BLaER1 treated with 17β-estradiol and CSF1 and Interleukin-3, amounts not matched to agents 10 nM and 100 nM (cell line): ENCODE measurements around the gene SDHD.
"Not testable (repeated sequence)": the region's sequence is repeated elsewhere in the genome, so short reads cannot be mapped to it uniquely, and the experiment has no call there.

Source experiments
- H3K27ac ChIP-seq, 11 experiments: shearing (Covaris generic); formaldehyde crosslinking; 2 replicates each; pipeline ENCODE4 v1.8.1; 2022
- H3K27me3 ChIP-seq, 11 experiments: shearing (Covaris generic); formaldehyde crosslinking; 2 replicates each; pipeline ENCODE4 v1.8.1; 2022
- H3K36me3 ChIP-seq, 11 experiments: shearing (Covaris generic); formaldehyde crosslinking; 2 replicates each; pipeline ENCODE4 v1.8.1; 2022
- H3K4me1 ChIP-seq, 10 experiments: shearing (Covaris generic); formaldehyde crosslinking; 2 replicates each; pipeline ENCODE4 v1.8.1; 2022
- H3K4me2 ChIP-seq, 11 experiments: shearing (Covaris generic); formaldehyde crosslinking; 2 replicates each; pipeline ENCODE4 v1.8.1; 2022
- H3K4me3 ChIP-seq, 10 experiments: shearing (Covaris generic); formaldehyde crosslinking; 2 replicates each; pipeline ENCODE4 v1.8.1; 2022
- H3K9ac ChIP-seq, 11 experiments: shearing (Covaris generic); formaldehyde crosslinking; 2 replicates each; pipeline ENCODE4 v1.8.1; 2022
- H3K9me3 ChIP-seq, 11 experiments: shearing (Covaris generic); formaldehyde crosslinking; replicated peaks in 1 of 11; 2 replicates each; pipeline ENCODE4 v1.8.1; 2022
- H4K20me1 ChIP-seq, 11 experiments: shearing (Covaris generic); formaldehyde crosslinking; 2 replicates each; pipeline ENCODE4 v1.8.1; 2022
- Cebpa-rat ChIP-seq, 11 experiments: shearing (Covaris generic); IDR thresholded peaks; 2 replicates each; pipeline ENCODE4 v1.8.1; 2022

The SDHD gene

DNA sequence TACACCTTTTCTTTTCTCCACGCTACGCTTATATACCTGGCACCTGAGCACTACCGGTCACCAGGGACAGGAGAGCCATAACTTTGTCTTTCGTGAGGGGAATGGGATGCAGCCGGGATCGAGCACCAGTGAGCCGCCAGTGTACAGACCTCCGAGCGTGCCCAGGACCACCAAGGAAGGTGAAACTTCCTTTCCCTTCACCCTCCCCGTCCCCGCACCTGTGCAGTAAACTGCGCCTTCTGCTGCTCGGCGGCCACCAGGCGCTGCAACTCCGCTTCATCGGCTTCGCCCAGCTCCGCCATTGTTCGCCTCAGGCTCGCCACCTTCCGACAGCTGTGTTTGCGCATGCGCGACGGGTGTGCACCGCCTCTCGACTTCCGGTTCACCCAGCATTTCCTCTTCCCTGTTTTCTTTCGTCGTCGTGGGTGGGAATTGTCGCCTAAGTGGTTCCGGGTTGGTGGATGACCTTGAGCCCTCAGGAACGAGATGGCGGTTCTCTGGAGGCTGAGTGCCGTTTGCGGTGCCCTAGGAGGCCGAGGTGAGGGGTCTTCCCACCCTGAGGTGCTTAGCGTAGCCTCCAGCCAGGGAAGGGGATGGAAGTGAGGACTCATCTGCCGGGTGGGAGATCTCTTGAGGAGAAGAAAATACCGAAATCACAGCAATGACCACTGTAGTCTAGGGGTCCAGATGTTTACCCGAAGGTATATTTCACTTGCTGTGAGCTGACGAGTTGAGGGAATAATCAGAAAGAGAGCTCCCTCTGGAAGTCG, at the start of gene SDHD, which contains the start of gene TIMM8B:
Gene SDHD, plus strand, starts transcription at position 452 of the 770 bp plus-strand sequence. Its CDS starts 35 bp downstream, at position 487.
Gene TIMM8B, minus strand, starts transcription at position 335 of the 770 bp plus-strand sequence. Its CDS starts 33 bp downstream, at position 302.
- H3K4me2 ChIP-seq = peak within 1 kb of the TSS; percentile 83 to 99 (median 90)
- H3K4me1 ChIP-seq = peaks cover 27 to 72% (median 34%) of the 10 kb centered on the region in 10 experiments
- no peak for TF ChIP-seq Cebpa-rat (IDR thresholded peaks at IDR 0.05)
- peaks cover 0 to 42% (median 14%) of the 10 kb centered on the region in 11 experiments; a peak in 14 of 22 replicates for H4K20me1 ChIP-seq
- H3K9me3 ChIP-seq = no peaks in the 10 kb centered on the region
- no peaks in the 10 kb centered on the region for H3K27me3 ChIP-seq
- H3K4me3 ChIP-seq = peak within 1 kb of the TSS; percentile 76 to 95 (median 85)
- H3K27ac ChIP-seq = peak within 1 kb of the TSS; percentile 78 to 96 (median 88)
- peaks cover 76 to 82% (median 79%) of the 10 kb centered on the region in 11 experiments for H3K36me3 ChIP-seq
- peak within 1 kb of the TSS; percentile 84 to 96 (median 90) for H3K9ac ChIP-seq

DNA sequence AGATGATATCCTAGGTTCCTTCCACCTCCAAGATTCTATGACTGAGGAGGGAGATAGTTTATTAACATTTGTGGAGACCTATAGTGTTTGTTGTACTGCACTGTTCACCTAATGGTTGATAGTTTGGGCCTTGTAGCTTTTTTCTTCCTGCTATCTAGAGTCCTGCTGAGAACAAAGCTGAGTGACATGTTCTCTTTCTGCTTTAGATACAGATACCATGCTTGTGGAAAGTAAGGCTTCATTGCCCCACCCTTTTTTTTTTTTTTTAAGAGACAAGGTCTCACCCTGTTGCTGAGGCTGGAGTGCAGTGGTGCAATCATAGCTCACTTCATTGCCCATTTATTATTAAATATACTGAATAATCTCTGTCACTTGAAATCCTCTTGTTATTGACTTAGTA, 49.1 kb upstream of the SDHD start:
- H3K4me2 ChIP-seq = no peak overlapping the region
- H3K9ac ChIP-seq = no peak overlapping the region
- H4K20me1 ChIP-seq = peaks cover 0 to 22% (median 0%) of the 10 kb centered on the region in 11 experiments; a peak in 3 of 22 replicates
- no peak overlapping the region for H3K4me3 ChIP-seq
- H3K27me3 ChIP-seq = no peaks in the 10 kb centered on the region
- no peak overlapping the region for H3K27ac ChIP-seq
- peaks cover 0 to 6% (median 0%) of the 10 kb centered on the region in 10 experiments; a peak in 3 of 20 replicates for H3K4me1 ChIP-seq
- no peak for TF ChIP-seq Cebpa-rat (IDR thresholded peaks at IDR 0.05)
- peaks cover 88 to 99% (median 93%) of the 10 kb centered on the region in 11 experiments for H3K36me3 ChIP-seq
- H3K9me3 ChIP-seq = no peaks in the 10 kb centered on the region

DNA sequence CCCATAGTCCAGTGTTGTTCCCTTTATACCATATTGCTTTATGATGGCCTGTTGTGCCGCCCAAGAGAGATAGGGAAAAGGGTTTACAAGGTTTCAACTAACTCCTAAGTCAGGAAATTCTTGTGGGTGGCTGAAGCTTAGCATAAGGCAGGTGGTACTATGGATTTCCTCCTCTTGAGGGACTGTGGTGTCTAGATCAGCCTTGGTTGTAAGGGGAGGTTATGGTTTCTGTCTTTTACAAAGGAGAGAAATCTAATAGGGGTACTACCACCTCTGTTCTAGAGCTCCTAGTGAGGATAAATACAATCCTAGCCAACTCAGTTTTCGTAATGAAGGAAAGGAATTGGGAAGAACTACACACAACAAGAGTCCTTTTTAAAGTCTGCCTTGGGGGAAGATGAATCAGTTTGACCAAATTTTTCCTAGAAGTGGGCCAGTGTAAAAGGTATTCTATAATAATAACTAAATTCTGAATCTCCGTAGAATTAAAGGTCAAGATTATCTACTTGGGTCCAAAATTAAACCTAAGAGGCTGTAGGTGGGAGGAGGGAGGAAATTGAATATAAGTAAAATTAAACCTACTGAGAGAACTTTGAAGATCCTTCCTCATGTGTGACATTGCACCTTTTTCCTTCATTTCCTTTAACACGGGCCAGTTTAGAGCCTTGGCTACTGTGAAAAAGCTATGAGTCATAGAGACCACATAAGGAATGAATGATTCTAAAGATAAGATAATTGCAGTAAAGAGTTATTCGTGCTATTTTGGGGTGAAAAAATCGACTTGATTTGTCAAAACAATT, 44.3 kb upstream of the SDHD start:
- peak overlapping the region in 1 of 11 experiments; percentile 26; a peak in 2 of 22 replicates for H3K4me2 ChIP-seq
- H3K9ac ChIP-seq = no peak overlapping the region
- H3K4me1 ChIP-seq = peaks cover 0 to 7% (median 0%) of the 10 kb centered on the region in 10 experiments; a peak in 3 of 20 replicates
- no peaks in the 10 kb centered on the region for H3K27me3 ChIP-seq
- H3K27ac ChIP-seq = no peak overlapping the region
- TF ChIP-seq Cebpa-rat (IDR thresholded peaks at IDR 0.05) = no peak
- no peak overlapping the region for H3K4me3 ChIP-seq
- H3K36me3 ChIP-seq = peaks cover 85 to 100% (median 97%) of the 10 kb centered on the region in 11 experiments
- H4K20me1 ChIP-seq = peaks cover 0 to 14% (median 0%) of the 10 kb centered on the region in 11 experiments; a peak in 2 of 22 replicates
- peaks cover 0 to 9% (median 5%) of the 10 kb centered on the region in 11 experiments; a peak in 11 of 22 replicates for H3K9me3 ChIP-seq

DNA sequence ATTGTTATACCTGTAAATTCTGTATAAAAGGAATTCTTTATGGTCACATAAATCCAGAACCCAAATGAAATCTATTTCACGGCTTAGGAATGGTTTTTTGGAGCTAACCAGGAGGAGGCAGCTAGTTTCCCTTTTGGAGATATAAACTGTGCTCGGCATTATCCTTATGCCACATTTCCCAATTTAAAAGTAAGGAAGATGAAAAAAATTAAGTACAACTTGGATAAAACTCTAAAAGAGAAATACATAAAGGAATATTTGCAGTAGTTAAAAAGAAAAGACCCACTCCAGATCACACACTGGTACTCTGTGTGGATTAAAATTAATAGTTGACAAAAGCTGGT, 43.7 kb upstream of the SDHD start:
- peaks cover 82 to 100% (median 97%) of the 10 kb centered on the region in 11 experiments for H3K36me3 ChIP-seq
- H4K20me1 ChIP-seq = peaks cover 0 to 14% (median 0%) of the 10 kb centered on the region in 11 experiments; a peak in 2 of 22 replicates
- no peak overlapping the region; a peak in 1 of 22 replicates for H3K4me2 ChIP-seq
- H3K27me3 ChIP-seq = no peaks in the 10 kb centered on the region
- H3K9ac ChIP-seq = no peak overlapping the region
- peaks cover 0 to 7% (median 0%) of the 10 kb centered on the region in 10 experiments; a peak in 4 of 20 replicates for H3K4me1 ChIP-seq
- no peak for TF ChIP-seq Cebpa-rat (IDR thresholded peaks at IDR 0.05)
- no peak overlapping the region for H3K27ac ChIP-seq
- H3K4me3 ChIP-seq = no peak overlapping the region
- H3K9me3 ChIP-seq = peaks cover 0 to 13% (median 8%) of the 10 kb centered on the region in 11 experiments; a peak in 12 of 22 replicates

DNA sequence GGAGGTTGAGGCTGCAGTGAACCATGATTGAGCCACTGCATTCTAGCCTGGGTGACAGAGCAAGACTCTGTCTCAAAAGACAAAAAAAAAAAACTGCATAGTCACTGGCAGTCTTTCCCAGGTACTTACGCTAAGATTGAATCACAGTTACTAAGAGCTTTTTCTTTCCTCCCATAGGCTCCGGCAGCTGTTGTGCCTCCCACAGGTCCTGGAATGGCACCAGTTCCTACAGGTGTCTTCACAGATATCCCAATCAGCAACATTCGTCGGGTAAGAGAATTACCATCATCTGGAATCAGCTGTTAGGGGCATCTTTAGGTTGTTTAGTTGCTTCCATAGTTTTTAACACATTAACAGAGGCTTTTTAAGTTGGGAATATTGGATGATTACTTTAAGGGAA, 41.7 kb upstream of the SDHD start:
- peaks cover 64 to 100% (median 95%) of the 10 kb centered on the region in 11 experiments for H3K36me3 ChIP-seq
- H3K9me3 ChIP-seq = peaks cover 0 to 13% (median 8%) of the 10 kb centered on the region in 11 experiments; a peak in 12 of 22 replicates
- H3K4me2 ChIP-seq = no peak overlapping the region
- H3K9ac ChIP-seq = no peak overlapping the region
- H3K4me3 ChIP-seq = no peak overlapping the region
- no peak for TF ChIP-seq Cebpa-rat (IDR thresholded peaks at IDR 0.05)
- peaks cover 0 to 25% (median 5%) of the 10 kb centered on the region in 10 experiments; a peak in 13 of 20 replicates for H3K4me1 ChIP-seq
- H3K27me3 ChIP-seq = no peaks in the 10 kb centered on the region
- no peak overlapping the region for H3K27ac ChIP-seq
- peaks cover 0 to 14% (median 0%) of the 10 kb centered on the region in 11 experiments; a peak in 2 of 22 replicates for H4K20me1 ChIP-seq

DNA sequence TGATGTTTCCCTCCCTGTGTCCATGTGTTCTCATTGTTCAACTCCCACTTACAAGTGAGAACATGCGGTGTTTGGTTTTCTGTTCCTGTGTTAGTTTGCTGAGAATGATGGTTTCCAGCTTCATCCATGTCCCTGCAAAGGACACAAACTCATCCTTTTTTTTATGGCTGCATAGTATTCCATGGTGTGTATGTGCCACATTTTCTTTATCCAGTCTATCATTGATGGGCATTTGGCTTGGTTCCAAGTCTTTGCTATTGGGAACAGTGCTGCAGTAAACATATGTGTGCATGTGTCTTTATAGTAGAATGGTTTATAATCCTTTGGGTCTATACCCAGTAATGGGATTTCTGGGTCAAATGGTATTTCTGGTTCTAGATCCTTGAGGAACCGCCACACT, 40.0 kb upstream of the SDHD start:
- Histone ChIP-seq H3K36me3 (peaks cover 52 to 100% (median 94%) of the 10 kb centered on the region in 11 experiments), H3K4me1 (peaks cover 0 to 42% (median 12%) of the 10 kb centered on the region in 10 experiments; a peak in 14 of 20 replicates), H3K9me3 (peaks cover 0 to 13% (median 8%) of the 10 kb centered on the region in 11 experiments; a peak in 12 of 22 replicates)
- H3K4me3 ChIP-seq, H3K9ac ChIP-seq, H3K27me3 ChIP-seq, H3K4me2 ChIP-seq, H4K20me1 ChIP-seq, H3K27ac ChIP-seq: not testable (repeated sequence)

DNA sequence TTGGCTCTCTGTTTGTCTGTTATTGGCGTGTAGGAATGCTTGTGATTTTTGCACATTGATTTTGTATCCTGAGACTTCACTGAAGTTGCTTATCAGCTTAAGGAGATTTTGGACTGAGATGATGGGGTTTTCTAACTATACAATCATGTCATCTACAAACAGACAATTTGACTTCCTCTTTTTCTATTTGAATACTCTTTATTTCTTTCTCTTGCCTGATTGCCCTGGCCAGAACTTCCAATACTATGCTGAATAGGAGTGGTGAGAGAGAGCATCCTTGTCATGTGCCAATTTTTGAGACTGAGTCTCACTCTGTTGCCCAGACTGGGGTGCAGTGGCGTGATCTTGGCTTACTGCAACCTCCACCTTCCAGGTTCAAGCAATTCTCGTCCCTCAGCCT, 38.4 kb upstream of the SDHD start:
- Histone ChIP-seq H3K4me1 (peaks cover 0 to 42% (median 10%) of the 10 kb centered on the region in 10 experiments; a peak in 14 of 20 replicates), H3K4me2 (peak overlapping the region in 5 of 11 experiments; percentile 46 to 78 (median 63); a peak in 8 of 22 replicates), H3K27ac (peak overlapping the region in 4 of 11 experiments; percentile 18 to 50 (median 44); a peak in 6 of 22 replicates)

DNA sequence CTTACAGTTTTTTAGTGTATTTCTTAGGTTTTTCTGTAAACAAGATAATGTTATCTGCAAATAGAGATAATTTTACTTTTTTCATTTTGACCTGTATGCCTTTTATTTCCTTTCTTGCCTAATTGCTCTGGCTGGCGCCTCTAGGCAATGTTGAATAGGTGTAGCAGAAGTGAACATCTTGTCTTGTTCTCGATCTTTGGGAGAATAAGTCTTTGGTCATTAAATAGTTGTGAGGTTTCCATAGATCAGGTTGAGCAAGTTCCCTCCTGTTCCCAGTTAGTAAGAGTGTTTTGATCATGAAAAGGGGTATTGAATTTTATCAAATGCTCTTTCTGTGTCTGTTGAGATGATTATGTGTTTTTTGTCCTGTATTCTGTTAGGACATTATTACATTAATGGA, 36.9 kb upstream of the SDHD start:
- peaks cover 0 to 13% (median 8%) of the 10 kb centered on the region in 11 experiments; a peak in 12 of 22 replicates for H3K9me3 ChIP-seq
- no peaks in the 10 kb centered on the region for H3K27me3 ChIP-seq
- peak overlapping the region in 1 of 11 experiments; percentile 72; a peak in 2 of 22 replicates for H3K4me2 ChIP-seq
- H3K4me3 ChIP-seq = no peak overlapping the region
- H3K36me3 ChIP-seq = peaks cover 62 to 100% (median 96%) of the 10 kb centered on the region in 11 experiments
- TF ChIP-seq Cebpa-rat (IDR thresholded peaks at IDR 0.05) = no peak
- no peaks in the 10 kb centered on the region; a peak in 1 of 22 replicates for H4K20me1 ChIP-seq
- no peak overlapping the region for H3K27ac ChIP-seq
- H3K9ac ChIP-seq = no peak overlapping the region
- peaks cover 0 to 46% (median 10%) of the 10 kb centered on the region in 10 experiments; a peak in 14 of 20 replicates for H3K4me1 ChIP-seq

More for the DNA sequence above, 38.4 kb upstream of the SDHD start:
- H3K4me3 ChIP-seq, H3K9ac ChIP-seq, H3K27me3 ChIP-seq, H4K20me1 ChIP-seq: not testable (repeated sequence)
- H3K36me3 ChIP-seq = peaks cover 55 to 100% (median 96%) of the 10 kb centered on the region in 11 experiments
- peaks cover 0 to 13% (median 8%) of the 10 kb centered on the region in 11 experiments; a peak in 12 of 22 replicates for H3K9me3 ChIP-seq
